HepG2 (cell line): ENCODE measurements around the gene MIEF1. TPM values are rescaled to one million over a fixed set of nuclear protein-coding genes. Genes with fewer than 3 reads are reported as not detected.

Source experiments
- DNMT1 ChIP-seq: sonication (generic); formaldehyde crosslinking; IDR thresholded peaks from 2 replicates; pipeline ENCODE4 v1.5.1; 2020; ENCODE audit warnings: mild to moderate bottlenecking, missing genetic modification reagents
- FOXM1 ChIP-seq: sonication (generic); formaldehyde crosslinking; IDR thresholded peaks from 2 replicates; pipeline ENCODE4 v1.5.0; 2020; ENCODE audit warnings: missing genetic modification reagents
- MEIS2 ChIP-seq: sonication (generic); formaldehyde crosslinking; IDR thresholded peaks from 2 replicates; pipeline ENCODE4 v1.9.0; 2021; ENCODE audit warnings: mild to moderate bottlenecking, missing genetic modification reagents
- NCOA1 ChIP-seq: sonication (generic); formaldehyde crosslinking; IDR thresholded peaks from 2 replicates; pipeline ENCODE4 v1.9.0; 2021; ENCODE audit warnings: missing genetic modification reagents
- PCBP1 ChIP-seq: fragments of 200-400 bp; formaldehyde crosslinking; IDR thresholded peaks from 2 replicates; pipeline ENCODE4 v1.6.1; 2017; ENCODE audit warnings: mild to moderate bottlenecking, low read depth, low read length, borderline replicate concordance
- TBL1XR1 ChIP-seq: fragments of 150-350 bp; IDR thresholded peaks from 2 replicates; pipeline ENCODE4 v1.6.1; 2014; ENCODE audit warnings: borderline replicate concordance, low read length; ENCODE audit not compliant: partially characterized antibody
- THYN1 ChIP-seq: sonication (generic); formaldehyde crosslinking; IDR thresholded peaks from 2 replicates; pipeline ENCODE4 v1.8.1; 2023; ENCODE audit warnings: low read depth, mild to moderate bottlenecking, moderate library complexity, missing genetic modification reagents, borderline replicate concordance
- ZBTB34 ChIP-seq: sonication (generic); formaldehyde crosslinking; IDR thresholded peaks from 2 replicates; pipeline ENCODE4 v1.8.0; 2022; ENCODE audit warnings: mild to moderate bottlenecking, missing genetic modification reagents
- ZNF234 ChIP-seq: sonication (generic); formaldehyde crosslinking; conservative IDR thresholded peaks from 2 replicates; pipeline ENCODE4 v1.5.1; 2020; ENCODE audit warnings: mild to moderate bottlenecking, missing genetic modification reagents
- ZNF589 ChIP-seq: sonication (generic); formaldehyde crosslinking; conservative IDR thresholded peaks from 2 replicates; pipeline ENCODE4 v1.8.0; 2022; ENCODE audit warnings: mild to moderate bottlenecking, moderate library complexity, missing genetic modification reagents
- ZNF607 ChIP-seq: sonication (generic); formaldehyde crosslinking; IDR thresholded peaks from 2 replicates; pipeline ENCODE4 v1.5.1; 2020; ENCODE audit warnings: missing genetic modification reagents, mild to moderate bottlenecking, borderline replicate concordance
- ZNF674 ChIP-seq: sonication (generic); formaldehyde crosslinking; IDR thresholded peaks from 2 replicates; pipeline ENCODE4 v1.5.0; 2020; ENCODE audit warnings: low read depth, mild to moderate bottlenecking, missing genetic modification reagents
- ZNF768 ChIP-seq: sonication (generic); formaldehyde crosslinking; IDR thresholded peaks from 2 replicates; pipeline ENCODE4 v1.4.0; 2020; ENCODE audit warnings: missing genetic modification reagents
- ZNF781 ChIP-seq: sonication (generic); formaldehyde crosslinking; IDR thresholded peaks from 2 replicates; pipeline ENCODE4 v1.5.1; 2020; ENCODE audit warnings: borderline replicate concordance, mild to moderate bottlenecking, missing genetic modification reagents; ENCODE audit errors: not compliant biosample characterization
- ZNF839 ChIP-seq: sonication (generic); formaldehyde crosslinking; IDR thresholded peaks from 2 replicates; pipeline ENCODE4 v1.4.0; 2020; ENCODE audit warnings: missing genetic modification reagents, mild to moderate bottlenecking, borderline replicate concordance
- polyA plus RNA-seq, 8 experiments: library from polyadenylated mRNA; depleted of rRNA in 3 of 8; stranded (reverse) in 7 of 8; unstranded in 1 of 8; fragments of >200 nt; fragmentation: Illumina TruSeq in 4 of 8; extraction: Trizol in 4 of 8; gene quantifications; 2 replicates each; pipeline versions ENCODE4 v1.2.1 to v1.2.3, GENCODE V29; 2011 to 2016; ENCODE audit warnings: low read depth in 4 of 8, missing spikeins in 1 of 8, mixed read lengths in 1 of 8; ENCODE audit not compliant: insufficient read depth in 1 of 8
- total RNA-seq, 5 experiments: library from RNA; depleted of rRNA; stranded (reverse); fragments of >200 nt; fragmentation: Illumina TruSeq; extraction: Trizol; gene quantifications; 2 replicates each; pipeline ENCODE4 v1.2.3, GENCODE V29; 2016; ENCODE audit warnings: low read depth in 1 of 5
- TF ChIP-seq, protein P1 (sequence below): IDR thresholded peaks from 2 replicates; pipeline ENCODE4 v1.6.1; 2012; ENCODE audit warnings: low read length, improper control_type of control experiment
- TF ChIP-seq, protein P2 (sequence below): sonication (generic); formaldehyde crosslinking; IDR thresholded peaks from 2 replicates; pipeline ENCODE4 v1.8.0; 2022; ENCODE audit warnings: mild to moderate bottlenecking, missing genetic modification reagents, borderline replicate concordance
- TF ChIP-seq, protein P3 (sequence below): sonication (generic); formaldehyde crosslinking; IDR thresholded peaks from 2 replicates; pipeline ENCODE4 v1.4.0; 2020; ENCODE audit warnings: mild to moderate bottlenecking, low read depth, missing genetic modification reagents

MIEF1 gene
- total and polyA plus RNA-seq, 2 of the 13 experiments (the other 11 are each of a cell fraction or from before 2014, with no cell fraction given), result 21.7 to 34.8 TPM

DNA sequence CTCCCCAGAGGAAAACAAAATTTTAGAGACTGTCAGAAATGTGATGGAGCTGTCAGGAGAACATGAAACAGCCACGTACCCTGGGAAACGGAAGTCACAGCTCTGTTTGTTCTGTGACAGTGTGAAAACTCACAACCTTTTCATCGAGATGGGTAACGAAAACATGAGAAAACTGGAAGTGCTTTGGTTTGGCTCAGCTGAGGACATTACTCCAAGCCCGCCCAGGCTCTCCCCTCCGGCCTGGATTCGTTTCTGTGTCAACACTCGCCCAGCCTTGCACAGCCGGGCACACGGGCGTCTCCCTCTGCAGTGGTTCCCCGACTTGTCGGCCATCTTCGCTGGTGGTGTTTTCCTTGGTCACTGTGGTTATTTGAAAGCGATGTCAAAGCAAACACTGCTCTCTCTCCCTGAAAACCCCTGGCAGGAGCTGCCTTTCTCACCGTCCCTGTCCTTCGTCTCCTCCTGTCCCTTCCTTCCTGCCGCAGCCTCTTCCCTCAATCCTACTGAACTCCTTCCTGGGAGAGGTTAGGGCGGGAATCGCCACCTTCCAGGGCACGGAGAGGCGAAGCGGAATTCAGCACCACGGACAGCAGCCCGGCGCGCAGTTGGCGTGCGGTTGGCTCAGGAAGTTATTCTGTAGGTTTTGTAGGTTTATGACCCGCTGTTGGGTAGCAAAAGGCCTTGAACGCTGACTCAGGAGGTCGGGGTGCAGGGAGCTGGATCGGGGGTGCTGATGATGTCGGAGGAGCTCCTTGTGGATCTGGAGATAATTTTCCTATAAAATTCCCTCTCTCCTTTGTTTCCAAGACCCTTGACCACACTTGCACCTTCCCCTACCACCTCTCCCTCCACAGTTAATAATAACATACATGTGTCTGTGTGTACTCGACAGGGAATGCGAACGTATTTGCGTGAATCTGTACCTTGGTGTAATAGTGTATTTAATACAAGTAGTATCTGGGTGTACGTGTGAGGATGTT is 43.6 kb downstream of the MIEF1 start (continued):
- TF ChIP-seq, protein P1, sequence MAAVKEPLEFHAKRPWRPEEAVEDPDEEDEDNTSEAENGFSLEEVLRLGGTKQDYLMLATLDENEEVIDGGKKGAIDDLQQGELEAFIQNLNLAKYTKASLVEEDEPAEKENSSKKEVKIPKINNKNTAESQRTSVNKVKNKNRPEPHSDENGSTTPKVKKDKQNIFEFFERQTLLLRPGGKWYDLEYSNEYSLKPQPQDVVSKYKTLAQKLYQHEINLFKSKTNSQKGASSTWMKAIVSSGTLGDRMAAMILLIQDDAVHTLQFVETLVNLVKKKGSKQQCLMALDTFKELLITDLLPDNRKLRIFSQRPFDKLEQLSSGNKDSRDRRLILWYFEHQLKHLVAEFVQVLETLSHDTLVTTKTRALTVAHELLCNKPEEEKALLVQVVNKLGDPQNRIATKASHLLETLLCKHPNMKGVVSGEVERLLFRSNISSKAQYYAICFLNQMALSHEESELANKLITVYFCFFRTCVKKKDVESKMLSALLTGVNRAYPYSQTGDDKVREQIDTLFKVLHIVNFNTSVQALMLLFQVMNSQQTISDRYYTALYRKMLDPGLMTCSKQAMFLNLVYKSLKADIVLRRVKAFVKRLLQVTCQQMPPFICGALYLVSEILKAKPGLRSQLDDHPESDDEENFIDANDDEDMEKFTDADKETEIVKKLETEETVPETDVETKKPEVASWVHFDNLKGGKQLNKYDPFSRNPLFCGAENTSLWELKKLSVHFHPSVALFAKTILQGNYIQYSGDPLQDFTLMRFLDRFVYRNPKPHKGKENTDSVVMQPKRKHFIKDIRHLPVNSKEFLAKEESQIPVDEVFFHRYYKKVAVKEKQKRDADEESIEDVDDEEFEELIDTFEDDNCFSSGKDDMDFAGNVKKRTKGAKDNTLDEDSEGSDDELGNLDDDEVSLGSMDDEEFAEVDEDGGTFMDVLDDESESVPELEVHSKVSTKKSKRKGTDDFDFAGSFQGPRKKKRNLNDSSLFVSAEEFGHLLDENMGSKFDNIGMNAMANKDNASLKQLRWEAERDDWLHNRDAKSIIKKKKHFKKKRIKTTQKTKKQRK, result no peak
- no peak for TF ChIP-seq NCOA1 (CRISPR knock-in tag)
- TF ChIP-seq, protein P2, sequence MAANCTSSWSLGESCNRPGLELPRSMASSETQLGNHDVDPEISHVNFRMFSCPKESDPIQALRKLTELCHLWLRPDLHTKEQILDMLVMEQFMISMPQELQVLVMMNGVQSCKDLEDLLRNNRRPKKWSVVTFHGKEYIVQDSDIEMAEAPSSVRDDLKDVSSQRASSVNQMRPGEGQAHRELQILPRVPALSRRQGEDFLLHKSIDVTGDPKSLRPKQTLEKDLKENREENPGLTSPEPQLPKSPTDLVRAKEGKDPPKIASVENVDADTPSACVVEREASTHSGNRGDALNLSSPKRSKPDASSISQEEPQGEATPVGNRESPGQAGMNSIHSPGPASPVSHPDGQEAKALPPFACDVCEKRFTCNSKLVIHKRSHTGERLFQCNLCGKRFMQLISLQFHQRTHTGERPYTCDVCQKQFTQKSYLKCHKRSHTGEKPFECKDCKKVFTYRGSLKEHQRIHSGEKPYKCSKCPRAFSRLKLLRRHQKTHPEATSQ (CRISPR knock-in tag), result no peak
- TF ChIP-seq ZNF234 (CRISPR knock-in tag), result no peak
- TF ChIP-seq FOXM1, result peak; percentile 70; the same call in 1 of the 2 replicates
- TF ChIP-seq, protein P3, sequence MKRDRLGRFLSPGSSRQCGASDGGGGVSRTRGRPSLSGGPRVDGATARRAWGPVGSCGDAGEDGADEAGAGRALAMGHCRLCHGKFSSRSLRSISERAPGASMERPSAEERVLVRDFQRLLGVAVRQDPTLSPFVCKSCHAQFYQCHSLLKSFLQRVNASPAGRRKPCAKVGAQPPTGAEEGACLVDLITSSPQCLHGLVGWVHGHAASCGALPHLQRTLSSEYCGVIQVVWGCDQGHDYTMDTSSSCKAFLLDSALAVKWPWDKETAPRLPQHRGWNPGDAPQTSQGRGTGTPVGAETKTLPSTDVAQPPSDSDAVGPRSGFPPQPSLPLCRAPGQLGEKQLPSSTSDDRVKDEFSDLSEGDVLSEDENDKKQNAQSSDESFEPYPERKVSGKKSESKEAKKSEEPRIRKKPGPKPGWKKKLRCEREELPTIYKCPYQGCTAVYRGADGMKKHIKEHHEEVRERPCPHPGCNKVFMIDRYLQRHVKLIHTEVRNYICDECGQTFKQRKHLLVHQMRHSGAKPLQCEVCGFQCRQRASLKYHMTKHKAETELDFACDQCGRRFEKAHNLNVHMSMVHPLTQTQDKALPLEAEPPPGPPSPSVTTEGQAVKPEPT (CRISPR knock-in tag), result no peak
- no peak for TF ChIP-seq ZNF839 (CRISPR knock-in tag)
- TF ChIP-seq ZNF607 (CRISPR knock-in tag), result 0 out of 2 replicates have a peak, but pooled peaks have one; percentile 71
- no peak for TF ChIP-seq DNMT1 (CRISPR knock-in tag)
- peak; percentile 81; the same call in 1 of the 2 replicates for TF ChIP-seq ZNF589
- TF ChIP-seq ZNF768 (CRISPR knock-in tag), result peak; percentile 76; the same call in 1 of the 2 replicates
- no peak for TF ChIP-seq ZBTB34 (CRISPR knock-in tag)
- no peak for TF ChIP-seq TBL1XR1
- TF ChIP-seq ZNF781 (CRISPR knock-in tag), result peak; percentile 92
- TF ChIP-seq ZNF674 (CRISPR knock-in tag), result no peak
- TF ChIP-seq PCBP1, result no peak
- no peak for TF ChIP-seq THYN1
- peak; percentile 94 for TF ChIP-seq MEIS2 (CRISPR knock-in tag)
